Activated naive CD4-positive, alpha-beta T cell treated with anti-CD3 and anti-CD28 coated beads, Interleukin-2, amount 10 ng/mL, durations not matched to agents 7 days and 5 days (primary cell): ENCODE results near the gene PI4KA.
"Not testable (repeated sequence)": the region's sequence is repeated elsewhere in the genome, so short reads cannot be mapped to it uniquely, and the experiment has no call there.

ENCODE experiments used
- CTCF ChIA-PET: fragments of 350-600 bp; sonication (Branson Sonifier 250); formaldehyde crosslinking; loops from one replicate; lab custom pipeline; 2021; ENCODE audit warnings: antibody characterized with exemption; lab: Charles Lee
- DNase-seq: peaks from one replicate; pipeline ENCODE4 v3.0.0-alpha.2; 2020
- H3K27ac Mint-ChIP-seq: one replicate; pipeline ENCODE4 v1.8.0; 2021; ENCODE audit warnings: mild to moderate bottlenecking, moderate library complexity, mixed read lengths
- H3K27me3 Mint-ChIP-seq: one replicate; pipeline ENCODE4 v1.8.0; 2021; ENCODE audit warnings: mild to moderate bottlenecking, mixed read lengths
- H3K36me3 Mint-ChIP-seq: one replicate; pipeline ENCODE4 v1.8.0; 2021; ENCODE audit warnings: mixed read lengths
- H3K4me1 Mint-ChIP-seq: one replicate; pipeline ENCODE4 v1.8.0; 2021; ENCODE audit warnings: mixed read lengths
- H3K4me3 Mint-ChIP-seq: one replicate; pipeline ENCODE4 v1.8.0; 2021; ENCODE audit warnings: mild to moderate bottlenecking, moderate library complexity, mixed read lengths
- H3K9me3 Mint-ChIP-seq: one replicate; pipeline ENCODE4 v1.8.0; 2021; ENCODE audit warnings: mixed read lengths

The PI4KA gene

DNA sequence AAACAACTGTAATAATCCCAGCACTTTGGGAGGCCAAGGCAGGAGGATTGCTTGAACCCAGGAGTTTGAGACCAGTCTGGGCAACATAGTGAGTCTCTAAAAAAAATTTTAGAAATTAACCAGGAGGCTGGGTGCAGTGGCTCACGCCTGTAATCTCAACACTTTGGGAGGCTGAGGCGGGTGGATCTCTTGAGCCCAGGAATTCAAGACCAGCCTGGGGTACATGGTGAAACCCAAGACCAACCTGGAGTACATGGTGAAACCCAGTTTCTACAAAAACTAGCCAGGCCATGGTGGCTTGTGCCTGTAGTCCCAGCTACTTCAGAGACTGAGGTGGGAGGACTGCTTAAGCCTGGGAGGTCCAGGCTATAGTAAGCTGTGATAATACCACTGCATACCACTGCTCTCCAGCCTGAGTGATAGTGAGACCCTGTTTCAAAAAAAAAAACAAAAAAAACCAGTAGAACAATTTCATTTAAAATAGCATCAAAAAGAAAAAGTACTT is 11.2 kb downstream of the PI4KA start:
- Mint-ChIP-seq H3K4me1 (peaks cover 7% of the 10 kb centered on the region), H3K4me3 (no peak overlapping the region), H3K36me3 (no peaks in the 10 kb centered on the region), H3K27me3 (no peaks in the 10 kb centered on the region), H3K9me3 (no peaks in the 10 kb centered on the region), H3K27ac (no peak overlapping the region)
- CTCF ChIA-PET, result no interaction called here
- DNase-seq, result no peak

DNA sequence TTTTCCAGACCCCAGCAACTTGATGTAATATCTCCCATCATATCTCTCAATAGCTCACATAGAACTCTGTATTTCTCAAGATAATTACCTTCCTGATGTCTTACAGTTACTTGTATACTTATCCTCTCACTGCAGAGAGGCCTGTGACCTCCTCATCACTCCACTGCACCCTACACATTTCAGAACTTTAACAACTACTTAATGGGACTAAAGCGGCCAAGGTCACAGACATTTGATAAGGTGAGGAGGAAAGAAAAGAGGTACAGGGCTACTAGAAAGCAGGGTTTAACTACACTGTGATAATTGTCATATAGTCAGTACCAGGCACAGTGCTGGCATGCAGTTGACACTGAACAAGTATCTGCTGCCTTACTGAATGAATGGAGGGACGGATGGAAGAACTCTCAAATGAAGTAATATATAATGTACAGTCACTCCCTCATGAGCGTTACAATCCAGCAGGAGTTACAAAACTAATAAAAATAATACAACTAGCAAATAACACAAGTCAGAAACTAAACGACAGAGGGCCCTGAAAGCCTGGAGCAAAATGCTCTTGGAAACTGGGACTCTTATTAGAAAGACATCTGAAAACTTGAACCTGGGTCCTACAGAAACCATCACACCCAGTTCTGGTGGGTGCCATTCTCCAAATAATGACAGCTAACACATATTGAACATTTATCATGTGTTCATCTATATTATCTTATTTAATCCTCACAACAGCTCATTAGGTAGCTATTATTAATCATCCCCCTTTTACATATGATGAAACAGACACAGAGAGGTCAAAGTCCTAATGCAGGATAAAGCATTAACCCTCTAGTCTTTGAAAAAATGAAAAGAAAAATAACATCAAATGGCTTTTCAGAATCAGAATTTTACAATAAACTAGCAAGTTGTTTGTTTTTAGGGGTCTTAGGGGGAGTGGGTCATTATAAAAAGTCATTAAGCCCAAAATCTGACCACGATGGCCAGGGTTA is 14.3 kb downstream of the PI4KA start:
- no peak for DNase-seq
- Mint-ChIP-seq H3K9me3 (no peaks in the 10 kb centered on the region), H3K4me3 (no peak overlapping the region), H3K27me3 (no peaks in the 10 kb centered on the region), H3K36me3 (peaks cover 3% of the 10 kb centered on the region), H3K4me1 (peaks cover 23% of the 10 kb centered on the region), H3K27ac (no peak overlapping the region)
- CTCF ChIA-PET, result no interaction called here

DNA sequence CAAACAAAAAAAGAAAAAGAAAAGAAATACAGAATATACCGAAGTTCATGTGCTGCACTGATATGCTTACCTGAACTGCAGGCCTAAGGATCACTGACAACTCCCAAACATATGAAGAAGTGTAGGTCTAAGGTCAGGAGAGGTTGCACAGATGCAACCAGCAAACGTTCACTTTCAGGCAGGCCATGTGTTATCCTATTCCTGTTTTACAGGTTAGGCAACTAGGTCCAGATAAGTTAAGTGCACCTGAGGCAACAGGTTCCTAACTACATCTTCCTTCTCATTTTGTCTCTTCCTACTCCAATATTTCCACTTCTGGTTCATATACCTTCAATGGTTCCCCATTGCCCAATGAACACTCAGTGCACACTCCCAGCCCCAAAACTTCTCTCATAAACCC is 15.1 kb downstream of the PI4KA start:
- no peak overlapping the region for H3K27ac Mint-ChIP-seq
- H3K9me3 Mint-ChIP-seq, result no peaks in the 10 kb centered on the region
- no peaks in the 10 kb centered on the region for H3K27me3 Mint-ChIP-seq
- peaks cover 20% of the 10 kb centered on the region for H3K4me1 Mint-ChIP-seq
- no peak for DNase-seq
- CTCF ChIA-PET, result no interaction called here
- peaks cover 3% of the 10 kb centered on the region for H3K36me3 Mint-ChIP-seq
- no peak overlapping the region for H3K4me3 Mint-ChIP-seq

DNA sequence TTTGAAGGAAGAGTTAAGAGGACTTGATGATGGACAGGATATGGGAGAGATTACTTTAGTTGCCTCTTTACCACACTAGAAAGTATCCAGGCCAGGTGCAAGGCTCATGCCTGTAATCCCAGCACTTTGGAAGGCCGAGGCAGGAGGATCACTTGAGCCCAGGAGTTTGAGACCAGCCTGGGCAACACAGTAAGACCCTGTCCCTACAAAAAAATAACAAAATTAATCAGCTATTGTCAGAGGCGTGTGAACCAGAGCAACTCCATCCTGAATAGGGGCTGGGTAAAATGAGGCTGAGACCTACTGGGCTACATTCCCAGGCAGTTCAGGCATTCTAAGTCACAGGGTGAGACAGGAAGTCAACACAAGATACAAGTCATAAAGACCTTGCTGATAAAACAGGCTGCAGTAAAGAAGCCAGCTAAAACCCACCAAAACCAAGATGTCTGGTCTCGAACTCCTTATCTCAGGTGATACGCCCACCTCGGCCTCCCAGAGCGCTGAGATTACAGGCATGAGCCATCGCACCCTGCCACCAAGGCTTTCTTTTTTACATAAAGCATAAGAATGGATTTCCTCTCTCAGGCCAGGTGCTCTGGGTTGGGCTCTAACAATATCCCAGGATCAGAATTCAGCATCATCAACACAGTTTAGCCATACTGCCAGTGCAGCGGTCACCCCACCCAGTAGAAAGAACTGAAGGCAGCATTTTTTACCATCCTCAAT is 17.8 kb downstream of the PI4KA start:
- H3K4me1 Mint-ChIP-seq, result peaks cover 27% of the 10 kb centered on the region
- H3K4me3 Mint-ChIP-seq, result no peak overlapping the region
- no peaks in the 10 kb centered on the region for H3K27me3 Mint-ChIP-seq
- no peak overlapping the region for H3K27ac Mint-ChIP-seq
- H3K36me3 Mint-ChIP-seq, result peaks cover 3% of the 10 kb centered on the region
- no peak for DNase-seq
- CTCF ChIA-PET, result no interaction called here
- H3K9me3 Mint-ChIP-seq, result no peaks in the 10 kb centered on the region

DNA sequence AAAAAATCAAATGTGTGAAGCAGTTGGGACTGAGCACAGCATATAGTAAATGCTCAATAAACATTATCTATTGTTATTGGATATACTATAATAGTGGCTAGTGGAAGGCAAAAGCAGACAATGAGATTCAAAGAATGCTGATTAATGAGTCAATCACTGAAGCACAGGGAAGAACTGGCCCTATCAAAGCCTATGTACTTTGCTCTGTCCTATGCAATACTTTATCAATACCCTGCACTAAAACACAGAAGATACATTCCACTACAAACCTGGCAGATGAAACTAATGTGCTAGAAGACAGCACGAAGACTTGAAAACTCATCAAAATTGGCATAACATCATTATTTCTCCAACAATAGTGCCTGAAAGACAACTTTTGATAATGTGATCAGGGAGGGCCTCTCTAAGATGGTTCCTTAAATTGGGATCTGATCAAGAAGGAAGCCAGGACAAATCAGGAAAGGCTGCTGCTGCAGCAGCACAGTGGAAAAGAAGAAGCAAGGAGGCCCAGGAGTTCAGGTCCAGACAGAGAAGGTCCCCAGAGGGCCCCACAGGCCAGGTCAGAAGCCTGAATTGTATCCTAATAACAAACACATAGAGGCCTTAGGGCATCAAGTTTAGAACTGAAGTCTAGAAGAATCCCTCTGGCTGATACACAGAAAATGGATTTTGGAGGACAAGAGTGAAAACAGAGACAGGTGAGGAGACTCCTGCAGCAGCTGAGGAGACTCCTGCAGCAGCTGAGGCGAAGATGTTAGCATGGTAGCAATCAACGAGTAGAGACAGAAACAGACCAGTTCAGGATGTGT is 18.6 kb downstream of the PI4KA start:
- Mint-ChIP-seq H3K27ac (no peak overlapping the region), H3K4me3 (no peak overlapping the region), H3K9me3 (no peaks in the 10 kb centered on the region), H3K27me3 (no peaks in the 10 kb centered on the region), H3K36me3 (peaks cover 5% of the 10 kb centered on the region), H3K4me1 (peaks cover 27% of the 10 kb centered on the region)
- CTCF ChIA-PET, result no interaction called here
- DNase-seq, result no peak

DNA sequence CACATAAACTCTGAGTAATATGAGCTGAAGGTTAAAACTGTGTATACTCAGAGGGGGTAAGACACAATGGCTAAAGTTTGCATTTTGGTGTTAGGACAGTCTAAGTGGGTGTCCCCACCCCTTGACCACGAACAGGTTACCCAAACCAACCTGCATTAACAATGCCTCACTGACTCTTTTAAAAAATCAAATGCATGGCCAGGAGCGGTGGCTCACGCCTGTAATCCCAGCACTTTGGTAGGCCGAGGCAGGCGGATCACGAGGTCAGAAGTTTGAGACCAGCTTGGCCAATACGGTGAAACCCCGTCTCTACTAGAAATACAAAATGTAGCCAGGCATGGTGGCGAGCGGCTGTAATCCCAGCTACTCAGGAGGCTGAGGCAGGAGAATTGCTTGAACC is 19.3 kb downstream of the PI4KA start:
- DNase-seq, H3K4me3 Mint-ChIP-seq, H3K36me3 Mint-ChIP-seq, CTCF ChIA-PET, H3K27me3 Mint-ChIP-seq, H3K27ac Mint-ChIP-seq, H3K9me3 Mint-ChIP-seq: not testable (repeated sequence)
- H3K4me1 Mint-ChIP-seq, result peaks cover 27% of the 10 kb centered on the region

DNA sequence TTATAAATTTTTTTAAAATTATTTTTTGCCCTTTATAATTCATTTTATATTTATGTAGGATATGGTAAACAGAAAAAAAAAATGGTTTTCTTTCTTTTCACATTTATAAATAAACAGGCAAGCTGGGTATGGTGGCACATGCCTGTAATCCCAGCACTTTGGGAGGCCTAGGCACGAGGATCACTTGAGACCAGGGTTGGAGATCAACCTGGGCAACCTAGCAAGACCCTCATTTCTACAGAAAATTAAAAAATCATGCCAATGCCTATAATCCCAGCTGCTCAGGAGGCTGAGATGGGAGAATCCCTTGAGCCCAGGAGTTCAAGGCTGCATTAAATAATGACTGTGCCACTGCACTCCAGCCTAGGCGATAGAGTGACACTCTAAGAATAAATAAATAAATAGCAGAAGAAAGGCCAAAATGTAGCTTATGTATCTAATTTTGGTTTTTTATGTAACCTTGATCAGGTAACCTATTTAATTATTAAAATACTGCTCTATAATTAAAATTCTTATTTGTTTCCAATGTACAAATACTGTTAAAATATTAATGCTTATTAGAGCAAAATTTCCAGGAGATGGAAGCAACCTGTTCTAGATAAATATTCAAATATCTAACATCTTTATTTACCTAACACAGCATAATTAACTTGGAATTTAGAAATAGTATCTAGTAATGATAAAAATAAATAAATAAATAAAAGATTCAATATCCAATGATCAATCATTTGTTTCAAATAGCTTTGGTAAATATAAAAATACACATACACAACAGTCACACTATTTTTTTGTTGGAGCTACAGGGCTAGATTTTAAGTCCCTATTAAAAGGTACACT is 21.4 kb downstream of the PI4KA start:
- DNase-seq, result no peak
- CTCF ChIA-PET, result no interaction called here
- H3K36me3 Mint-ChIP-seq, result peaks cover 21% of the 10 kb centered on the region
- H3K27me3 Mint-ChIP-seq, result no peaks in the 10 kb centered on the region
- H3K4me1 Mint-ChIP-seq, result peaks cover 27% of the 10 kb centered on the region
- H3K9me3 Mint-ChIP-seq, result no peaks in the 10 kb centered on the region
- H3K27ac Mint-ChIP-seq, result no peak overlapping the region
- no peak overlapping the region for H3K4me3 Mint-ChIP-seq

DNA sequence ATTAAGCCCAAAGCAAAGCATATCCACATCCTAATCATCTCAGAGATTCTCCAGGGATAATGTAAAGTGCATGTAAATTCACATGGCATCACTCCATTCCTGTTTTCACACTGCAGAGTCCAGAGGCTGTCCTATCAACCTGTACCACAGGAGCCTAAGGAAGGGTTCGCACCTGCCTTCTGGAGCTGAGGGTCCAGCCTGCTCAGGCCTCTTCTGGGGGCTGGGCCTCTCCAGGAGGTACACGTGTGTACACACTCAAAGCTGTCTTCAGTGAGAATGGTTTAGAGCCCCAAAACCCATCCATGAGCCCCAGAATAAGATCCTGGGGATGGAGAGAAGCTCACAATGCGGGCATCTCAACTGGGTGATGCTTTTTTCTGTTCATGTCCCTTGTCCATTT is 23.9 kb downstream of the PI4KA start:
- CTCF ChIA-PET, result no interaction called here
- peaks cover 34% of the 10 kb centered on the region for H3K36me3 Mint-ChIP-seq
- H3K9me3 Mint-ChIP-seq, result no peaks in the 10 kb centered on the region
- no peak overlapping the region for H3K4me3 Mint-ChIP-seq
- H3K27me3 Mint-ChIP-seq, result no peaks in the 10 kb centered on the region
- peaks cover 9% of the 10 kb centered on the region for H3K4me1 Mint-ChIP-seq
- no peak for DNase-seq
- no peak overlapping the region for H3K27ac Mint-ChIP-seq

DNA sequence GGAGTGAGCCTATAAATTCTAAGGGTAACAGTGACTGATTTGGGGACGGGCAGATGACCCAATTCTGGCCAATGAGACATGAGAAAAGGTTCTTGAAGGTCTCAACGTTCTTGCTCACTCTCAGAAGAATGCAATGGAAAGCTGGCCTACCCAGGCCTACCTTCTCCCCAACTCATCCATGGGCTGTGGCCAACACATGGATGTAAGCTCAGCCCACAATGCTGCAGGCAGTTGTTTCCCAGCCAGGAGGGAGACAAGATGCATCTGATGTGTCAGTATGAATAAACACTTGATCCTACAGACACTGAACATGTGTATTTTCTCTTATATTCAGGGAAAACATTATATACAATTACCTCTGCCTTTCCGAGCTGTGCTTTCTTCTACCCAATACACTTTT is 24.4 kb downstream of the PI4KA start:
- no peak overlapping the region for H3K4me3 Mint-ChIP-seq
- no peaks in the 10 kb centered on the region for H3K9me3 Mint-ChIP-seq
- H3K27ac Mint-ChIP-seq, result no peak overlapping the region
- H3K27me3 Mint-ChIP-seq, result no peaks in the 10 kb centered on the region
- no peak for DNase-seq
- peaks cover 38% of the 10 kb centered on the region for H3K36me3 Mint-ChIP-seq
- CTCF ChIA-PET, result no interaction called here
- H3K4me1 Mint-ChIP-seq, result peaks cover 9% of the 10 kb centered on the region

DNA sequence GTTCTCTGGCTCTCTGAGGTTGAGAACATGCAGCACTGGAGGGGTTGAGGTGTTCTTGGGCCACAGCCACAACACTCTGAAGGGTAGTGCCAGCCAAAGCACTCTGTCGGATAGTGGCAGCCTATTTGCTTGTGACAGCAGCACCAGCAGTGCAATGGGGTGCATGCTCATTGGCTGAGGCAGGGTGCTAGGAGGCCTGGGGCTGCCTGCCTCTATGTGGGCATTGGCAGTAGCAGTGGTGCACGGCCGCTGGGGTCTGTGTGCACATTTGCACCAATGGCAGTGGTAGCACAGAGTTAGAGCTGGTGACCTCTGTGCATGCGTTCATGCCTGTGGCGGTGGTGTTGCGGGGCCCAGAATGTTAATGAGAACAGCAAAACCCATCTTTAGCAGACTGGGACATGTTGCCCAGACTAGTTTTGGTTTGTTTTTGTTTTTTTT is 25.4 kb downstream of the PI4KA start:
- peaks cover 42% of the 10 kb centered on the region for H3K36me3 Mint-ChIP-seq
- peaks cover 9% of the 10 kb centered on the region for H3K4me1 Mint-ChIP-seq
- H3K27me3 Mint-ChIP-seq, result no peaks in the 10 kb centered on the region
- H3K9me3 Mint-ChIP-seq, result no peaks in the 10 kb centered on the region
- DNase-seq, result no peak
- H3K27ac Mint-ChIP-seq, result no peak overlapping the region
- H3K4me3 Mint-ChIP-seq, result no peak overlapping the region
- CTCF ChIA-PET, result no interaction called here

DNA sequence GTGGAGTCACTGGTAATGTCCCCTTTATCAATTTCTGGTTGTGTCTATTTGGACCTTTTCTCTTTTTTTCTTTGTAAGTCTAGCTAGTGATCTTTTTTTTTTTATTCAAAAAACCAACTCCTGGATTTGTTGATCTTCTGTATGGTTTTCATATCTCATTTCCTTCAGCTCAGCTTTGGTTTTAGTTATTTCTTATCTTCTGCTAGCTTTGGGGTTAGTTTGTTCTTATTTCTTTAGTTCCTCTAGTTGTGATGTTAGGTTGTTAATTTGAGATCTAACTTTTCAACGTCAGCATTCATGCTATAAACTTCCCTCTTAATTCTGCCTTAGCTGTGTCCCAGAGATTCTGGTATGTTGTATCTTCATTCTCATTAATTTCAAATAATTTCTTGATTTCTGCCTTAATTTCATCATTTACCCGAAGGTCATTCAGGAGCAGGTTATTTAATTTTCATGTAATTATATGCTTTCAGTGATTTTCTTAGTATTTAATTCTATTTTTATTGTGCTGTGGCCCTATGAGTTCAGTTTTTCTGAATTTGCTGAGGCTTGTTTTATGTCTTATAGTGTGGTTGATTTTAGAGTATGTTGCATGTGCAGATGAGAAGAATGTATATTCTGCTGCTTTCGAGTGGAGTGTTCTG is 29.0 kb downstream of the PI4KA start:
- H3K36me3 Mint-ChIP-seq, result peaks cover 57% of the 10 kb centered on the region
- H3K27ac Mint-ChIP-seq, result no peak overlapping the region
- DNase-seq, result no peak
- no peaks in the 10 kb centered on the region for H3K9me3 Mint-ChIP-seq
- no peak overlapping the region for H3K4me3 Mint-ChIP-seq
- H3K4me1 Mint-ChIP-seq, result no peaks in the 10 kb centered on the region
- no peaks in the 10 kb centered on the region for H3K27me3 Mint-ChIP-seq
- CTCF ChIA-PET, result no interaction called here

DNA sequence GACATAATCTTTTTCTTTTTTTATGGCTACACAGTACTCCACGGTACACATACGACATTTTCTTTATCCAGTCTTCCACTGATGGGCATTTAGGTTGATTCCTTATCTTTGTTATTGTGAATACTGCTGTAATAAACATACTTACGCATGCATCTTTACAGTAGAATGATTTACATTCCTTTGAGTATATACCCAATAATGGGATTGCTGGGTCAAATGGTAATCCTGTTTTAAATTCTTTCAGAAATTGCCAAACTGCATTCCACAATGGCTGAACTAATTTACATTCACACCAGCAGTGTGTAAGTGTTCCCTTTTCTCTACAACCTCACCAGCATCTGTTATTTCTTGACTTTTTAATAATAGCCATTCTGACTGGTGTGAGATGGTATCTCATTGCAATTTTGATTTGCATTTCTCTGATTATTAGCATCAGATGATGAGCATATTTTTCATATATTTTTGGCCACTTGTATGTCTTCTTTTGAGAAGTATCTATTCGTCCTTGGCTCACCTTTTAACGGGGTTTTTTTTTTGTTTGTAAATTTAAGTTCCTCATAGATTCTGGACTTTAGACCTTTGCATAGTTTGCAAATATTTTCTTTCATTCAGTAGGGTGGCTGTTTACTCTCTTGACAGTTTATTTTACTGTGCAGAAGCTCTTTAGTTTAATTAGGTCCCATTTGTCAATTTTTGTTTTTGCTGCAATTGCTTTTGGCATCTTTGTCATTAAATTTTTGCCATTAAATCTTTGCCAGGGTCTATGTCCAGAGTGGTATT is 32.0 kb downstream of the PI4KA start:
- H3K36me3 Mint-ChIP-seq, result peaks cover 51% of the 10 kb centered on the region
- CTCF ChIA-PET, H3K9me3 Mint-ChIP-seq: not testable (repeated sequence)

More for the DNA sequence above, 32.0 kb downstream of the PI4KA start:
- H3K27me3 Mint-ChIP-seq, H3K4me1 Mint-ChIP-seq, DNase-seq, H3K4me3 Mint-ChIP-seq, H3K27ac Mint-ChIP-seq: not testable (repeated sequence)
